Smooth muscle cell (in vitro differentiated cells): ENCODE results near the gene SMIM10. TPM values are rescaled to one million over a fixed set of nuclear protein-coding genes. Genes with fewer than 3 reads are reported as not detected.

ENCODE experiments used
- DNase-seq: peaks from one replicate; lab custom pipeline; 2025; ENCODE audit not compliant: unreplicated experiment; lab: John Stamatoyannopoulos, UW
- H2AFZ ChIP-seq: fragments of 200-600 bp; sonication (generic); 2 replicates; pipeline ENCODE4 v1.6.0; 2016; ENCODE audit warnings: antibody characterized with exemption, low read depth, mild to moderate bottlenecking
- H3F3A ChIP-seq: fragments of 200-600 bp; sonication (generic); 2 replicates; pipeline ENCODE4 v1.6.0; 2017; ENCODE audit warnings: antibody characterized with exemption, low read depth
- H3K27ac ChIP-seq: fragments of 200-600 bp; sonication (generic); 2 replicates; pipeline ENCODE4 v1.5.1; 2016; ENCODE audit warnings: low read depth, mild to moderate bottlenecking
- H3K27me3 ChIP-seq: fragments of 200-600 bp; sonication (generic); 2 replicates; pipeline ENCODE4 v1.6.1; 2016; ENCODE audit warnings: low read depth, mild to moderate bottlenecking
- H3K36me3 ChIP-seq: fragments of 200-600 bp; sonication (generic); 2 replicates; pipeline ENCODE4 v1.5.1; 2016; ENCODE audit warnings: low read depth
- H3K4me1 ChIP-seq: fragments of 200-600 bp; sonication (generic); 2 replicates; pipeline ENCODE4 v1.5.1; 2016; ENCODE audit warnings: low read depth
- H3K4me2 ChIP-seq: fragments of 200-600 bp; sonication (generic); 2 replicates; pipeline ENCODE4 v1.6.0; 2016; ENCODE audit warnings: mild to moderate bottlenecking
- H3K4me3 ChIP-seq: fragments of 200-600 bp; sonication (generic); 2 replicates; pipeline ENCODE4 v1.5.1; 2016; ENCODE audit warnings: mild to moderate bottlenecking
- H3K79me2 ChIP-seq: fragments of 200-600 bp; sonication (generic); 2 replicates; pipeline ENCODE4 v1.6.0; 2016; ENCODE audit warnings: low read depth, mild to moderate bottlenecking
- H3K9ac ChIP-seq: fragments of 200-600 bp; sonication (generic); 2 replicates; pipeline ENCODE4 v1.6.0; 2016; ENCODE audit warnings: low read depth
- H3K9me3 ChIP-seq: fragments of 200-600 bp; sonication (generic); replicated peaks from 2 replicates; pipeline ENCODE4 v1.5.1; 2016; ENCODE audit warnings: low read depth
- H4K20me1 ChIP-seq: fragments of 200-600 bp; sonication (generic); 2 replicates; pipeline ENCODE4 v1.6.0; 2016; ENCODE audit warnings: low read depth
- CTCF ChIP-seq: fragments of 200-600 bp; sonication (generic); IDR thresholded peaks from 2 replicates; pipeline ENCODE4 v1.5.1; 2017; ENCODE audit warnings: borderline replicate concordance, mild to moderate bottlenecking, antibody characterized with exemption; ENCODE audit not compliant: insufficient read depth, poor library complexity, severe bottlenecking
- WGBS: methylation state at CpG from one replicate; pipeline ENCODE4 v1.1.7; 2016; ENCODE audit warnings: low lambda C conversion rate; 5-methylcytosine and 5-hydroxymethylcytosine counted together
- polyA plus RNA-seq: library from polyadenylated mRNA; unstranded; fragments of >200 nt; fragmentation: Nextera tagmentation; extraction: Ambion mirVana; gene quantifications from 2 replicates; pipeline ENCODE4 v1.2.1, GENCODE V29; 2016
- total RNA-seq: library from RNA; depleted of rRNA; stranded (reverse); fragments of >200 nt; gene quantifications from 2 replicates; pipeline ENCODE4 v1.2.3, GENCODE V29; 2014

SMIM10 gene
- total and polyA plus RNA-seq, 2 experiments from 2014 or later = 2.0 to 2.7 TPM

GRCh38 chrX:134999469-134999868, 8.7 kb downstream of the SMIM10 start:
- no peak overlapping the region for H2AFZ ChIP-seq
- no peaks in the 10 kb centered on the region for H3K36me3 ChIP-seq
- no peaks in the 10 kb centered on the region for H3F3A ChIP-seq
- no peak overlapping the region for H3K9ac ChIP-seq
- H3K4me1 ChIP-seq = no peaks in the 10 kb centered on the region
- WGBS = 53% methylated on average over 4 of the region's 4 CpGs
- no peak overlapping the region for H3K27ac ChIP-seq
- H3K9me3 ChIP-seq = no peaks in the 10 kb centered on the region
- H3K79me2 ChIP-seq = no peaks in the 10 kb centered on the region
- no peak overlapping the region for H3K4me3 ChIP-seq
- DNase-seq = no peak
- TF ChIP-seq CTCF = peak; percentile 40
- H3K4me2 ChIP-seq = no peak overlapping the region
- H3K27me3 ChIP-seq = no peaks in the 10 kb centered on the region
- no peaks in the 10 kb centered on the region for H4K20me1 ChIP-seq

- H3K4me3 ChIP-seq = no peak overlapping the region
- DNase-seq = no peak
- no peaks in the 10 kb centered on the region for H4K20me1 ChIP-seq
- no peaks in the 10 kb centered on the region for H3K4me1 ChIP-seq
- H3K4me2 ChIP-seq = peak overlapping the region; percentile 9
- no peak overlapping the region for H3K9ac ChIP-seq
- H3K27me3 ChIP-seq = no peaks in the 10 kb centered on the region
- no peak overlapping the region for H3K27ac ChIP-seq
- 44% methylated on average over 1 of the region's 1 CpG for WGBS
- H2AFZ ChIP-seq = no peak overlapping the region
- no peak for TF ChIP-seq CTCF
- no peaks in the 10 kb centered on the region for H3K36me3 ChIP-seq
- H3F3A ChIP-seq = no peaks in the 10 kb centered on the region
- H3K79me2 ChIP-seq = no peaks in the 10 kb centered on the region
- no peaks in the 10 kb centered on the region for H3K9me3 ChIP-seq
Measured at GRCh38 chrX:135000516-135000915, 9.7 kb downstream of the SMIM10 start.

GRCh38 chrX:135003876-135004623, 13.3 kb downstream of the SMIM10 start:
- H3K36me3 ChIP-seq = no peaks in the 10 kb centered on the region
- peak overlapping the region; percentile 48 for H3K4me3 ChIP-seq
- no peaks in the 10 kb centered on the region for H3K9me3 ChIP-seq
- no peaks in the 10 kb centered on the region for H3K4me1 ChIP-seq
- no peaks in the 10 kb centered on the region for H4K20me1 ChIP-seq
- peak overlapping the region; percentile 51 for H3K9ac ChIP-seq
- peak overlapping the region; percentile 85 for H3K4me2 ChIP-seq
- no peak for TF ChIP-seq CTCF
- H3F3A ChIP-seq = no peaks in the 10 kb centered on the region
- H2AFZ ChIP-seq = peak overlapping the region; percentile 59
- WGBS = 51% methylated on average over 35 of the region's 35 CpGs
- no peaks in the 10 kb centered on the region for H3K79me2 ChIP-seq
- H3K27me3 ChIP-seq = no peaks in the 10 kb centered on the region
- peak overlapping the region; percentile 59 for H3K27ac ChIP-seq
- peak; percentile 63 for DNase-seq

- H3K4me1 ChIP-seq = no peaks in the 10 kb centered on the region
- H3K79me2 ChIP-seq = no peaks in the 10 kb centered on the region
- H3K9ac ChIP-seq = no peak overlapping the region
- TF ChIP-seq CTCF = no peak
- H3F3A ChIP-seq = no peaks in the 10 kb centered on the region
- WGBS = 77% methylated on average over 4 of the region's 4 CpGs
- H3K4me3 ChIP-seq = no peak overlapping the region
- H4K20me1 ChIP-seq = no peaks in the 10 kb centered on the region
- H3K27me3 ChIP-seq = no peaks in the 10 kb centered on the region
- DNase-seq = no peak
- no peak overlapping the region for H3K4me2 ChIP-seq
- H2AFZ ChIP-seq = no peak overlapping the region
- no peak overlapping the region for H3K27ac ChIP-seq
- H3K9me3 ChIP-seq = no peaks in the 10 kb centered on the region
- no peaks in the 10 kb centered on the region for H3K36me3 ChIP-seq
Measured at GRCh38 chrX:135006187-135006586, 15.4 kb downstream of the SMIM10 start.
